Activated T-cell treated with anti-CD3 and anti-CD28 coated beads for 24 hours (primary cell): Measurements from ENCODE around the gene MT1X.
"Not testable (repeated sequence)": the region's sequence is repeated elsewhere in the genome, so short reads cannot be mapped to it uniquely, and the experiment has no call there.

Source experiments
- DNase-seq: peaks from one replicate; pipeline ENCODE4 v3.0.0-alpha.2; 2020; ENCODE audit warnings: low read depth

The MT1X gene

GRCh38 chr16:56710181-56710737, 28.0 kb downstream of the MT1X start:
- DNase-seq: no peak

- DNase-seq: no peak
Measured at GRCh38 chr16:56711862-56712261, 29.6 kb downstream of the MT1X start.

- no peak for DNase-seq
Measured at GRCh38 chr16:56713794-56714193, 31.5 kb downstream of the MT1X start.

GRCh38 chr16:56715126-56715525, 32.9 kb downstream of the MT1X start:
- no peak for DNase-seq

GRCh38 chr16:56716761-56717160, 34.5 kb downstream of the MT1X start:
- DNase-seq: no peak

GRCh38 chr16:56717532-56717931, 35.3 kb downstream of the MT1X start:
- DNase-seq: not testable (repeated sequence)

GRCh38 chr16:56722200-56722842, 40.1 kb downstream of the MT1X start:
- no peak for DNase-seq

- no peak for DNase-seq
Measured at GRCh38 chr16:56724191-56724590, 41.9 kb downstream of the MT1X start.

GRCh38 chr16:56726283-56726682, 44.0 kb downstream of the MT1X start:
- DNase-seq: no peak

- no peak for DNase-seq
Measured at GRCh38 chr16:56726926-56727325, 44.7 kb downstream of the MT1X start.

- no peak for DNase-seq
Measured at GRCh38 chr16:56728027-56728426, 45.8 kb downstream of the MT1X start.

GRCh38 chr16:56728980-56729734, 46.9 kb downstream of the MT1X start:
- no peak for DNase-seq

- DNase-seq: peak; percentile 84
Measured at GRCh38 chr16:56729735-56730662, 47.7 kb downstream of the MT1X start, which contains the start of gene NUP93. Gene NUP93 (plus strand): TSS chr16:56730129. CDS start chr16:56748248, 18,119 bp downstream.

GRCh38 chr16:56732366-56732765, 50.1 kb downstream of the MT1X start:
- DNase-seq: no peak

- DNase-seq: peak; percentile 11
Measured at GRCh38 chr16:56732832-56733231, 50.6 kb downstream of the MT1X start.
